H9 (cell line): ENCODE measurements around the gene MBP. TPM values are rescaled to one million over a fixed set of nuclear protein-coding genes. Genes with fewer than 3 reads are reported as not detected.

ENCODE experiments used
- DNase-seq: peaks from one replicate; pipeline ENCODE4 v3.0.0-alpha.2; 2017
- H2AFZ ChIP-seq: one replicate; pipeline ENCODE4 v1.6.1; 2013; ENCODE audit warnings: mild to moderate bottlenecking, low read length, control low read depth, moderate library complexity
- H2AK5ac ChIP-seq: 2 replicates; pipeline ENCODE4 v1.6.1; 2013; ENCODE audit warnings: low read length, control low read depth, mixed read lengths; ENCODE audit not compliant: insufficient read length
- H2BK120ac ChIP-seq: one replicate; pipeline ENCODE4 v1.6.1; 2013; ENCODE audit warnings: low read depth, mild to moderate bottlenecking, low read length, control low read depth, inconsistent platforms; ENCODE audit not compliant: poor library complexity, severe bottlenecking
- H2BK12ac ChIP-seq: 2 replicates; pipeline ENCODE4 v1.6.1; 2013; ENCODE audit warnings: low read length, control low read depth, mixed read lengths, low read depth; ENCODE audit not compliant: insufficient read length
- H2BK15ac ChIP-seq: 2 replicates; pipeline ENCODE4 v1.6.1; 2013; ENCODE audit warnings: low read depth, low read length, control low read depth
- H2BK20ac ChIP-seq: one replicate; pipeline ENCODE4 v1.6.1; 2013; ENCODE audit warnings: low read depth, mild to moderate bottlenecking, low read length, control low read depth, inconsistent platforms; ENCODE audit not compliant: poor library complexity, severe bottlenecking
- H2BK5ac ChIP-seq: 2 replicates; pipeline ENCODE4 v1.6.1; 2013; ENCODE audit warnings: low read length, control low read depth, mixed read lengths; ENCODE audit not compliant: insufficient read length
- H3K14ac ChIP-seq: 2 replicates; pipeline ENCODE4 v1.6.1; 2013; ENCODE audit warnings: low read length, control low read depth; ENCODE audit not compliant: insufficient read depth
- H3K18ac ChIP-seq: 2 replicates; pipeline ENCODE4 v1.6.1; 2013; ENCODE audit warnings: low read depth, mild to moderate bottlenecking, mixed read lengths, low read length, control low read depth; ENCODE audit not compliant: insufficient read length
- H3K23ac ChIP-seq: 2 replicates; pipeline ENCODE4 v1.6.1; 2013; ENCODE audit warnings: low read length, control low read depth, mixed read lengths, low read depth; ENCODE audit not compliant: insufficient read length
- H3K23me2 ChIP-seq: 2 replicates; pipeline ENCODE4 v1.6.1; 2013; ENCODE audit warnings: low read depth, mild to moderate bottlenecking, mixed read lengths, low read length, control low read depth; ENCODE audit not compliant: insufficient read length, poor library complexity, severe bottlenecking
- H3K27ac ChIP-seq: 2 replicates; pipeline ENCODE4 v1.5.1; 2013; ENCODE audit warnings: low read length, control low read depth, mixed read lengths, low read depth; ENCODE audit not compliant: insufficient read length
- H3K27me3 ChIP-seq: 2 replicates; pipeline ENCODE4 v1.6.1; 2013; ENCODE audit warnings: low read length, control low read depth, inconsistent platforms; ENCODE audit not compliant: insufficient read depth
- H3K4ac ChIP-seq: 2 replicates; pipeline ENCODE4 v1.6.1; 2013; ENCODE audit warnings: low read depth, mild to moderate bottlenecking, control low read depth, inconsistent platforms, low read length, moderate library complexity
- H3K4me1 ChIP-seq: 2 replicates; pipeline ENCODE4 v1.6.1; 2013; ENCODE audit warnings: low read length, control low read depth, inconsistent platforms; ENCODE audit not compliant: insufficient read depth
- H3K4me2 ChIP-seq: 2 replicates; pipeline ENCODE4 v1.6.1; 2013; ENCODE audit warnings: low read length, control low read depth, mixed read lengths; ENCODE audit not compliant: insufficient read length, insufficient read depth
- H3K56ac ChIP-seq: 2 replicates; pipeline ENCODE4 v1.6.1; 2013; ENCODE audit warnings: low read depth, mild to moderate bottlenecking, mixed read lengths, low read length, control low read depth; ENCODE audit not compliant: insufficient read length
- H3K79me1 ChIP-seq: 2 replicates; pipeline ENCODE4 v1.6.1; 2013; ENCODE audit warnings: low read depth, mild to moderate bottlenecking, moderate library complexity, low read length, control low read depth, inconsistent platforms; ENCODE audit not compliant: insufficient read depth, poor library complexity, severe bottlenecking
- H3K79me2 ChIP-seq: 2 replicates; pipeline ENCODE4 v1.6.1; 2013; ENCODE audit warnings: low read length, control low read depth, inconsistent platforms; ENCODE audit not compliant: insufficient read depth
- H3K9ac ChIP-seq: 2 replicates; pipeline ENCODE4 v1.6.1; 2013; ENCODE audit warnings: low read length, control low read depth, mixed read lengths; ENCODE audit not compliant: insufficient read length; ENCODE audit errors: extremely low read depth
- H3K9me3 ChIP-seq: one replicate; pipeline ENCODE4 v1.6.1; 2013; ENCODE audit warnings: low read depth, low read length, inconsistent platforms; ENCODE audit not compliant: control insufficient read depth
- H3T11ph ChIP-seq: one replicate; pipeline ENCODE4 v1.6.1; 2013; ENCODE audit warnings: mild to moderate bottlenecking, low read length, control low read depth, inconsistent platforms
- H4K20me1 ChIP-seq: one replicate; pipeline ENCODE4 v1.6.1; 2013; ENCODE audit not compliant: control insufficient read depth, insufficient read length, insufficient read depth
- H4K5ac ChIP-seq: 2 replicates; pipeline ENCODE4 v1.6.1; 2013; ENCODE audit warnings: low read depth, mild to moderate bottlenecking, mixed read lengths, low read length, control low read depth; ENCODE audit not compliant: insufficient read length
- H4K8ac ChIP-seq: replicated peaks from 2 replicates; pipeline ENCODE4 v1.6.1; 2013; ENCODE audit warnings: low read length, control low read depth, mixed read lengths, low read depth; ENCODE audit not compliant: insufficient read length
- H4K91ac ChIP-seq: 2 replicates; pipeline ENCODE4 v1.6.1; 2013; ENCODE audit warnings: low read depth, mild to moderate bottlenecking, moderate library complexity, mixed read lengths, low read length, control low read depth; ENCODE audit not compliant: insufficient read length
- H3K27ac Mint-ChIP-seq, 3 experiments: 2 replicates in 2 of 3; 3 replicates in 1 of 3; pipeline ENCODE4 v1.8.0; 2020 to 2021; ENCODE audit warnings: mixed read lengths in 3 of 3, mild to moderate bottlenecking in 1 of 3, moderate library complexity in 1 of 3
- H3K27me3 Mint-ChIP-seq: 2 replicates; pipeline ENCODE4 v1.8.0; 2021; ENCODE audit warnings: low read depth, mild to moderate bottlenecking, moderate library complexity, mixed read lengths
- H3K36me3 Mint-ChIP-seq, 3 experiments: 2 replicates in 2 of 3; 3 replicates in 1 of 3; pipeline ENCODE4 v1.8.0; 2020 to 2021; ENCODE audit warnings: low read depth in 3 of 3, mixed read lengths in 3 of 3; ENCODE audit not compliant: insufficient read depth in 1 of 3
- H3K4me1 Mint-ChIP-seq, 2 experiments: 2 replicates each; pipeline ENCODE4 v1.8.0; 2020; ENCODE audit warnings: mixed read lengths in 2 of 2
- H3K4me3 Mint-ChIP-seq, 2 experiments: 2 replicates in 1 of 2; 3 replicates in 1 of 2; pipeline ENCODE4 v1.8.0; 2020 to 2021; ENCODE audit warnings: mild to moderate bottlenecking in 2 of 2, mixed read lengths in 2 of 2, moderate library complexity in 1 of 2
- H3K9me3 Mint-ChIP-seq, 2 experiments: 2 replicates in 1 of 2; 3 replicates in 1 of 2; pipeline ENCODE4 v1.8.0; 2020; ENCODE audit warnings: mild to moderate bottlenecking in 2 of 2, mixed read lengths in 2 of 2, moderate library complexity in 1 of 2
- WGBS: extraction: QIAGEN DNeasy Blood & Tissue Kit; methylation state at CpG from one replicate; pipeline ENCODE4 v1.1.7; 2013; ENCODE audit warnings: missing lambda C conversion rate, low lambda C conversion rate, mixed read lengths; ENCODE audit not compliant: insufficient read length; ENCODE audit errors: extremely low coverage; 5-methylcytosine and 5-hydroxymethylcytosine counted together
- total RNA-seq: library from RNA; stranded (reverse); gene quantifications from 2 replicates; pipeline ENCODE4 v1.2.1, GENCODE V29; 2021
- TF ChIP-seq, protein P1 (sequence below): fragments of 200-600 bp; sonication (generic); conservative IDR thresholded peaks from 3 replicates; pipeline ENCODE4 v1.8.0; 2021; ENCODE audit warnings: antibody characterized with exemption, mild to moderate bottlenecking

MBP gene
- total RNA-seq, 1 experiment from 2014 or later, result 8.6 TPM

DNA sequence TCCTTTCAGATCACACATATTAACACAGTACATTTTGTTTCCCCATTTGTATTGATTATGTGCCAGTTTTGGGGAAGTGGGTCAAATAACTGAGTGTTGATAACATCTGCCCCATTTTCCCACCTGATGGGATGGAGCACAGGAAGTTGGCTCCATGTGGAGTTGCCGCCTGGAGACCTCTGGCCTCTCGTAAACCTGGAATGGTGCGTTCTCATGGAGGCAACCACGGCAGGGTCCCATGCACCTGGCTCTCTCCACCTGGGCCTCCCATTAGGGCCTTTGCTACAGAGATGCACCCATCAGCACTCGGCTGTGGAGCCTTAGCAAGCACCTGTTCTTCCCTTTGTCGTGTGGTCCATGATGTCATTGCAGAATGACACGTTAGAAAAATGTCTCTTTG lies 130.6 kb downstream of the MBP start:
- Histone ChIP-seq H2AFZ (no peak overlapping the region), H3K27ac (no peak overlapping the region), H2BK15ac (no peak overlapping the region), H4K8ac (no peak overlapping the region), H4K5ac (no peak overlapping the region), H2AK5ac (no peak overlapping the region), H4K91ac (no peak overlapping the region), H3T11ph (no peak overlapping the region), H3K4me2 (no peak overlapping the region), H3K56ac (no peak overlapping the region), H3K79me2 (no peaks in the 10 kb centered on the region), H3K9ac (no peak overlapping the region), H3K79me1 (no peaks in the 10 kb centered on the region), H3K23ac (no peak overlapping the region), H4K20me1 (no peaks in the 10 kb centered on the region), H3K4me1 (no peaks in the 10 kb centered on the region), H2BK5ac (no peak overlapping the region), H3K23me2 (no peaks in the 10 kb centered on the region), H2BK12ac (no peak overlapping the region), H3K14ac (no peak overlapping the region), H2BK20ac (no peak overlapping the region), H3K4ac (no peak overlapping the region), H3K27me3 (no peaks in the 10 kb centered on the region), H3K18ac (no peak overlapping the region), H3K9me3 (no peaks in the 10 kb centered on the region), H2BK120ac (no peak overlapping the region)
- peaks cover 10 to 11% of the 10 kb centered on the region in 2 experiments for H3K4me1 Mint-ChIP-seq
- DNase-seq, result no peak
- TF ChIP-seq, protein P1, sequence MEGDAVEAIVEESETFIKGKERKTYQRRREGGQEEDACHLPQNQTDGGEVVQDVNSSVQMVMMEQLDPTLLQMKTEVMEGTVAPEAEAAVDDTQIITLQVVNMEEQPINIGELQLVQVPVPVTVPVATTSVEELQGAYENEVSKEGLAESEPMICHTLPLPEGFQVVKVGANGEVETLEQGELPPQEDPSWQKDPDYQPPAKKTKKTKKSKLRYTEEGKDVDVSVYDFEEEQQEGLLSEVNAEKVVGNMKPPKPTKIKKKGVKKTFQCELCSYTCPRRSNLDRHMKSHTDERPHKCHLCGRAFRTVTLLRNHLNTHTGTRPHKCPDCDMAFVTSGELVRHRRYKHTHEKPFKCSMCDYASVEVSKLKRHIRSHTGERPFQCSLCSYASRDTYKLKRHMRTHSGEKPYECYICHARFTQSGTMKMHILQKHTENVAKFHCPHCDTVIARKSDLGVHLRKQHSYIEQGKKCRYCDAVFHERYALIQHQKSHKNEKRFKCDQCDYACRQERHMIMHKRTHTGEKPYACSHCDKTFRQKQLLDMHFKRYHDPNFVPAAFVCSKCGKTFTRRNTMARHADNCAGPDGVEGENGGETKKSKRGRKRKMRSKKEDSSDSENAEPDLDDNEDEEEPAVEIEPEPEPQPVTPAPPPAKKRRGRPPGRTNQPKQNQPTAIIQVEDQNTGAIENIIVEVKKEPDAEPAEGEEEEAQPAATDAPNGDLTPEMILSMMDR, result no peak
- no CpG with 5 or more reads among the region's 7 CpGs for WGBS
- no peak overlapping the region for H3K27ac Mint-ChIP-seq
- no peaks in the 10 kb centered on the region; a peak in 1 of 7 replicates for H3K36me3 Mint-ChIP-seq
- H3K27me3 Mint-ChIP-seq, result no peaks in the 10 kb centered on the region; the same call in none of the 2 replicates
- H3K4me3 Mint-ChIP-seq, result no peak overlapping the region
- H3K9me3 Mint-ChIP-seq, result no peaks in the 10 kb centered on the region
